Activated B cell treated with CpG ODN at 0.5 μM for 24 hours (primary cell): Measurements from ENCODE around the gene TSPAN11. TPM values are rescaled to one million over a fixed set of nuclear protein-coding genes. Genes with fewer than 3 reads are reported as not detected.

ENCODE experiments used
- ATAC-seq: fragments of 200-7000 bp; cut with Tn5 transposase; one replicate; pipeline ENCODE4 v1.10.0; 2021; ENCODE audit warnings: low read depth, mild to moderate bottlenecking, moderate library complexity
- CTCF ChIA-PET: fragments of 350-600 bp; sonication (Branson Sonifier 250); formaldehyde crosslinking; loops from one replicate; lab custom pipeline; 2021; ENCODE audit warnings: antibody characterized with exemption; lab: Charles Lee
- POLR2A ChIA-PET: fragments of 350-600 bp; sonication (Branson Sonifier 250); formaldehyde crosslinking; loops from one replicate; lab custom pipeline; 2021; ENCODE audit warnings: antibody characterized with exemption; lab: Charles Lee
- DNase-seq: peaks from one replicate; pipeline ENCODE4 v3.0.0; 2022
- H3K27ac Mint-ChIP-seq: one replicate; pipeline ENCODE4 v1.8.0; 2020; ENCODE audit warnings: mixed read lengths
- H3K27me3 Mint-ChIP-seq: one replicate; pipeline ENCODE4 v1.8.0; 2021; ENCODE audit warnings: mixed read lengths
- H3K36me3 Mint-ChIP-seq: one replicate; pipeline ENCODE4 v1.8.0; 2021; ENCODE audit warnings: low read depth, mixed read lengths
- H3K4me1 Mint-ChIP-seq: one replicate; pipeline ENCODE4 v1.8.0; 2021; ENCODE audit warnings: mixed read lengths
- H3K4me3 Mint-ChIP-seq: one replicate; pipeline ENCODE4 v1.8.0; 2020; ENCODE audit warnings: mild to moderate bottlenecking, mixed read lengths
- H3K9me3 Mint-ChIP-seq: one replicate; pipeline ENCODE4 v1.8.0; 2020; ENCODE audit warnings: mixed read lengths
- intact Hi-C: fragments of 100-400 bp; cut with micrococcal nuclease; formaldehyde crosslinking; loops from one replicate; pipeline ENCODE4 v1.15.1; 2024
- total RNA-seq: library from RNA; stranded (reverse); gene quantifications from 2 replicates; pipeline ENCODE4 v1.2.3, GENCODE V29; 2022
- TF ChIP-seq, protein P1 (sequence below): fragments of 200-600 bp; IDR thresholded peaks from one replicate; pipeline ENCODE4 v1.8.0; 2022; ENCODE audit warnings: antibody characterized with exemption, mild to moderate bottlenecking

Gene TSPAN11
- total RNA-seq, 1 donor from 2014 or later = not detected

DNA sequence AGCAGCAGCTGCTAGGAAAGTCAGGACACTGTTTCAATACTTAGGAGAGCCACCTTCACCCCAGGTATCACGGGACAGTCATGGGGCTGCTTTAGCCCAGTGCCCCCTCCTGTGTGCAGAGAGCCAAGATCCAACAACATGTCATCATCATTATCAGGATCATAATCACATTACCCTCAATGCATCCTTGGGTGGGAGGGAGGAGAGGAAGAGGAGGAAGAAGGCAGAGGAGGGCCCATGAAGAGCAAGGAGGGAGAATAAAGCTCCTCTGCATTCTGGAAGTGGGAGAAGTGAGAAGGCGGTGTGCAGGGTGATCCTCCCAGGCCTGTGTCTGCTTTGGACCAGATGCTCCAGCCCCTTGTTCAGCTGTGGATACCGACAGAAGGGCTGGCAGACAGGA, 64.2 kb downstream of the TSPAN11 start:
- CTCF ChIA-PET = no interaction called here
- TF ChIP-seq, protein P1, sequence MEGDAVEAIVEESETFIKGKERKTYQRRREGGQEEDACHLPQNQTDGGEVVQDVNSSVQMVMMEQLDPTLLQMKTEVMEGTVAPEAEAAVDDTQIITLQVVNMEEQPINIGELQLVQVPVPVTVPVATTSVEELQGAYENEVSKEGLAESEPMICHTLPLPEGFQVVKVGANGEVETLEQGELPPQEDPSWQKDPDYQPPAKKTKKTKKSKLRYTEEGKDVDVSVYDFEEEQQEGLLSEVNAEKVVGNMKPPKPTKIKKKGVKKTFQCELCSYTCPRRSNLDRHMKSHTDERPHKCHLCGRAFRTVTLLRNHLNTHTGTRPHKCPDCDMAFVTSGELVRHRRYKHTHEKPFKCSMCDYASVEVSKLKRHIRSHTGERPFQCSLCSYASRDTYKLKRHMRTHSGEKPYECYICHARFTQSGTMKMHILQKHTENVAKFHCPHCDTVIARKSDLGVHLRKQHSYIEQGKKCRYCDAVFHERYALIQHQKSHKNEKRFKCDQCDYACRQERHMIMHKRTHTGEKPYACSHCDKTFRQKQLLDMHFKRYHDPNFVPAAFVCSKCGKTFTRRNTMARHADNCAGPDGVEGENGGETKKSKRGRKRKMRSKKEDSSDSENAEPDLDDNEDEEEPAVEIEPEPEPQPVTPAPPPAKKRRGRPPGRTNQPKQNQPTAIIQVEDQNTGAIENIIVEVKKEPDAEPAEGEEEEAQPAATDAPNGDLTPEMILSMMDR = no peak
- intact Hi-C loops = no loop called here
- H3K27ac Mint-ChIP-seq = no peak overlapping the region
- DNase-seq (no peak), ATAC-seq (no peak)
- H3K9me3 Mint-ChIP-seq = no peaks in the 10 kb centered on the region
- H3K36me3 Mint-ChIP-seq = no peaks in the 10 kb centered on the region
- H3K4me3 Mint-ChIP-seq = no peak overlapping the region
- H3K4me1 Mint-ChIP-seq = no peaks in the 10 kb centered on the region
- no peaks in the 10 kb centered on the region for H3K27me3 Mint-ChIP-seq
- POLR2A ChIA-PET = no interaction called here

DNA sequence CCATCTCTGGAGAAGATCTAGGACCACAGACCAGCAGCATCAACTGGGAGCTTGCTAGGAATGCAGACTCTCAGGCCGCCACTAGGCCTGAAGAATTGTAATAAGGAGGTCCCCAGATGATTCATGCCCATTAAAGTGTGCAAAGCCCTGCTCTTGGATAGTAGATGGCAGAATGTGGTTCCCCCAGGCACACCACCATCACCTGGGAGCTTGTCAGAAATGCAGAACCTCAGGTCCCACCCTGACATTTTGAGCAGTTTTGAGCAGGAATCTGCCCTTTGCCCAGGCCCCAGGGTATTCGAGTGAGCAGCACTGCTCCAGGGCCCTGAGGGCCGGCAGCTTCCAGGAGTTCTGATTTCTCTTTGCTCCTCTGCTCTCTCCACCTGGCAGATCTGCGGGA, 64.9 kb downstream of the TSPAN11 start:
- Mint-ChIP-seq H3K4me3 (no peak overlapping the region), H3K4me1 (no peaks in the 10 kb centered on the region), H3K36me3 (no peaks in the 10 kb centered on the region), H3K9me3 (no peaks in the 10 kb centered on the region), H3K27ac (no peak overlapping the region), H3K27me3 (no peaks in the 10 kb centered on the region)
- DNase-seq = no peak
- ChIA-PET CTCF (no interaction called here), POLR2A (no interaction called here)
- TF ChIP-seq, protein P1 = no peak
- intact Hi-C loops = no loop called here
- ATAC-seq = no peak

DNA sequence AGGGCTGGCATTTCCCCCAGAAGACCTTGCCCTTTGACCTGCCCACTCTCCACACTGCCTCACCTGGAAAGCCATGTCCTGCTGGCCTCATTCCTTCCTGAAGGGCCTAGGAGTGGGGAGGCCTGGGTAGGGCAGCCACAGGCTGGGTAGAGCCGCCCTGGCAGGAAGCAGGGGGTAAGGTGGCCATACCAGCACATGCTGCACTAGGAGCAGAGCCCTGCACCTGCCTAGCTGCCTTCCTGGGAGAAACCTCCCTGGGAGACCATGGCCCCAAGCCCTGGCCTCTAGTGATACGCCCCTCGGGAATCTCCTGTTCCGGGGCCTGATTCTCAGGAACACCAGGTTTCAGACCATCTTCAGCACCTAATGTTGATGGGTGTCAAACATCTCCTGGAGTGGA, 65.8 kb downstream of the TSPAN11 start:
- Mint-ChIP-seq H3K27ac (no peak overlapping the region), H3K4me3 (no peak overlapping the region), H3K36me3 (no peaks in the 10 kb centered on the region), H3K4me1 (no peaks in the 10 kb centered on the region), H3K27me3 (no peaks in the 10 kb centered on the region), H3K9me3 (no peaks in the 10 kb centered on the region)
- ATAC-seq = no peak
- ChIA-PET POLR2A (no interaction called here), CTCF (no interaction called here)
- intact Hi-C loops = no loop called here
- TF ChIP-seq, protein P1 = no peak
- no peak for DNase-seq

DNA sequence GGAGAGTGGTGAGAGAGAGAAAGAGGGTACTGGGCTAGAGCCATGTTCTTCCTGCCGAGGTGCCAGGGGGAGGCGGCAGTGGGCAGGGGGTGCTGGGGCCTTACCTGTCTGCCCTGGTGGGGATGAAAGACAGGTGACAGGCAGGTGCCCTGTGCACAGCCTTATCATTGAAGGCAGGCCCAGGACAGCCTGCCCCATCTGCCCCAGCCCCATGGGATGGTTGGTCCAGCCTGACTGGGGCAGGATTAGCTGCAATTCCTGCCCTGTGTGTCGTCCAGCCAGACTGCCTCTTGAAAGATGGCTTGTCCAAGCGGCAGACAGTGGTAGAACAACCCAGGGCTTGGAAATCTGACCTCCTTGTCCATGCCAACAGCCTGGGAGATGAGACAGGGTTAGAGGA, 67.2 kb downstream of the TSPAN11 start:
- CTCF ChIA-PET = no interaction called here
- Mint-ChIP-seq H3K9me3 (no peaks in the 10 kb centered on the region), H3K36me3 (no peaks in the 10 kb centered on the region), H3K4me3 (no peak overlapping the region), H3K4me1 (no peaks in the 10 kb centered on the region), H3K27ac (no peak overlapping the region), H3K27me3 (no peaks in the 10 kb centered on the region)
- TF ChIP-seq, protein P1 = no peak
- DNase-seq (no peak), ATAC-seq (no peak)
- POLR2A ChIA-PET = no interaction called here
- intact Hi-C loops = no loop called here

GRCh38 chr12:30994274-30994673, 67.7 kb downstream of the TSPAN11 start:
- ChIA-PET CTCF (no interaction called here), POLR2A (no interaction called here)
- no peaks in the 10 kb centered on the region for H3K9me3 Mint-ChIP-seq
- no peak overlapping the region for H3K4me3 Mint-ChIP-seq
- H3K27me3 Mint-ChIP-seq = no peaks in the 10 kb centered on the region
- no peak overlapping the region for H3K27ac Mint-ChIP-seq
- TF ChIP-seq, protein P1 = no peak
- intact Hi-C loops = no loop called here
- H3K4me1 Mint-ChIP-seq = no peaks in the 10 kb centered on the region
- H3K36me3 Mint-ChIP-seq = no peaks in the 10 kb centered on the region
- DNase-seq (no peak), ATAC-seq (no peak)
